Caki2 (cell line): ENCODE results near the gene CDKN2B. TPM values are rescaled to one million over a fixed set of nuclear protein-coding genes. Genes with fewer than 3 reads are reported as not detected.

Source experiments
- DNase-seq: peaks from one replicate; pipeline ENCODE4 v3.0.0-alpha.2; 2015; ENCODE audit warnings: low read depth
- in situ Hi-C: cut with HindIII; loops from 2 replicates; pipeline ENCODE4 v1.10.0; 2016; ENCODE audit warnings: low sequenced_read_pairs, low pct_unique_long_range_greater_than_20kb, mixed read lengths
- total RNA-seq: library from RNA; depleted of rRNA; stranded (reverse); fragments of >200 nt; shearing (Covaris generic); gene quantifications from 2 replicates; pipeline ENCODE4 v1.2.3, GENCODE V29; 2014; ENCODE audit warnings: low replicate concordance; rRNA removed

CDKN2B gene
- total RNA-seq, 1 experiment from 2014 or later, result not detected

DNA sequence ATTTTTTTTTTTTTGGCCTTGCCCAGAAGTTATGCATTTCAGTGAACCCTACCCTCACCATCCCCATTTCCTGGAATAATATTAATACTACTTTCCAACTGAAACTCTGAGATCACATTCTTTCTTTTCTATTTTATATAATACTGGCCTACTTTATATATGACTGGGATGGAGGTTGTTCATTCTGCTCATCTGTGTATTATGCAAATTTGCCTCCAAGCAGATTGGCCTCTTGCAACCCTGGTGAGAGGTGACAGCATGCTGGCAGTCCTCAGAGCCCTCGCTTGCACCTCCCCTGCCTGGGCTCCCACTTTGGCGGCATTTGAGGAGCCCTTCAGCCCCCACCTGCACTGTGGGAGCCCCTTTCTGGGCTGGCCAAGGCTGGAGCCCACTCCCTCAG is 50.3 kb downstream of the CDKN2B start:
- in situ Hi-C loops, result no loop called here
- no peak for DNase-seq

Other genes starting within 250 kb of the CDKN2B start
- 25.4 and 30.5 TPM in 2 replicates for gene MTAP, start 206.7 kb downstream of the CDKN2B start, total RNA-seq
- gene CDKN2A, start 14.9 kb downstream of the CDKN2B start, total RNA-seq, result not detected in 2 replicates
- not detected in 2 replicates for gene CDKN2B-AS1, start 14.5 kb downstream of the CDKN2B start, total RNA-seq